Gastrocnemius medialis (tissue), 4 donors: ENCODE data around the gene S100A7.

Experiments
- POLR2A ChIP-seq, 2 donors: fragments of 450-650 bp; IDR thresholded peaks; one replicate each; pipeline ENCODE4 v1.6.1; 2017; ENCODE audit warnings: antibody characterized with exemption in 2 of 2, mild to moderate bottlenecking in 2 of 2, moderate library complexity in 2 of 2
- TF ChIP-seq, protein P1 (sequence below), 5 experiments: fragments of 450-650 bp in 3 of 5; fragments of 200-600 bp in 2 of 5; sonication (generic) in 2 of 5; IDR thresholded peaks in 4 of 5; conservative IDR thresholded peaks in 1 of 5; 1 replicate in 4 of 5; 2 replicates in 1 of 5; pipeline ENCODE4 v1.5.1; 2016 to 2019; ENCODE audit warnings: antibody characterized with exemption in 5 of 5, mild to moderate bottlenecking in 3 of 5, moderate library complexity in 3 of 5

- TF ChIP-seq, protein P1, sequence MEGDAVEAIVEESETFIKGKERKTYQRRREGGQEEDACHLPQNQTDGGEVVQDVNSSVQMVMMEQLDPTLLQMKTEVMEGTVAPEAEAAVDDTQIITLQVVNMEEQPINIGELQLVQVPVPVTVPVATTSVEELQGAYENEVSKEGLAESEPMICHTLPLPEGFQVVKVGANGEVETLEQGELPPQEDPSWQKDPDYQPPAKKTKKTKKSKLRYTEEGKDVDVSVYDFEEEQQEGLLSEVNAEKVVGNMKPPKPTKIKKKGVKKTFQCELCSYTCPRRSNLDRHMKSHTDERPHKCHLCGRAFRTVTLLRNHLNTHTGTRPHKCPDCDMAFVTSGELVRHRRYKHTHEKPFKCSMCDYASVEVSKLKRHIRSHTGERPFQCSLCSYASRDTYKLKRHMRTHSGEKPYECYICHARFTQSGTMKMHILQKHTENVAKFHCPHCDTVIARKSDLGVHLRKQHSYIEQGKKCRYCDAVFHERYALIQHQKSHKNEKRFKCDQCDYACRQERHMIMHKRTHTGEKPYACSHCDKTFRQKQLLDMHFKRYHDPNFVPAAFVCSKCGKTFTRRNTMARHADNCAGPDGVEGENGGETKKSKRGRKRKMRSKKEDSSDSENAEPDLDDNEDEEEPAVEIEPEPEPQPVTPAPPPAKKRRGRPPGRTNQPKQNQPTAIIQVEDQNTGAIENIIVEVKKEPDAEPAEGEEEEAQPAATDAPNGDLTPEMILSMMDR (IDR thresholded peaks at IDR 0.05 in 4 of 5, conservative IDR thresholded peaks at IDR 0.05 in 1 of 5) = peak; percentile 9 to 60 (median 45)
- no peak for TF ChIP-seq POLR2A (IDR thresholded peaks at IDR 0.05)
Measured at GRCh38 chr1:153509729-153510354, 49.4 kb upstream of the S100A7 start.
